Measurements from ENCODE around the gene CBLB. TPM values are rescaled to one million over a fixed set of nuclear protein-coding genes. Genes with fewer than 3 reads are reported as not detected.

The CBLB gene
- total and polyA plus RNA-seq, 2 experiments from 2014 or later = 20.5 to 47.7 TPM

DNA sequence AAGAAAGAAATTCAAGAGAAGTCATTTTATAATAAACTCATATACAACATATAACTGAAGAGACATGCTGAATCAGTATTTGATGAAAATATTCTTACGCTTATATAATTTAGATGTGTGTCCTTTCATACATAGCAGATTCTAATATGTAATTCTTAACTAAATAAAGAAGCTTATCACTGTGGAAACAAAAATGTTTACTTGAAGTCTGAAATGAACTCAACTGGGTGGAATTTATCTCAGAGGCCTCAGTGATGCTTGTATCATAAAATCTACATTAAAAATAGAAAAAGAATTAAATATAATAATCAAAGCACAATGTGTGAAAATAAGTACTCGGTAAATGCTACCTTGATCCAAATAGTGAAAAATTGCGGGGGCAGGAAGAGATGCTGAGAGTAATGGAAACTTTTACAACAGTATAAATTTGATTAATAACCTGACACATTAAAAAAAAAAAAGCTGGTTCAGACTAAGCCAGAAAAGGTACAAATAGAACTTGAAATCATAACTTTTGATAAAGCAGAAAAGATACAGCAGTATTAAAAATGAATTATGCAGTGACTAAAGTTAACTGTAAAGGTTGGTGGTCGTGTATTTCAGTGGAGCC is 12.0 kb upstream of the CBLB start (continued):
- TF ChIP-seq, protein P1, sequence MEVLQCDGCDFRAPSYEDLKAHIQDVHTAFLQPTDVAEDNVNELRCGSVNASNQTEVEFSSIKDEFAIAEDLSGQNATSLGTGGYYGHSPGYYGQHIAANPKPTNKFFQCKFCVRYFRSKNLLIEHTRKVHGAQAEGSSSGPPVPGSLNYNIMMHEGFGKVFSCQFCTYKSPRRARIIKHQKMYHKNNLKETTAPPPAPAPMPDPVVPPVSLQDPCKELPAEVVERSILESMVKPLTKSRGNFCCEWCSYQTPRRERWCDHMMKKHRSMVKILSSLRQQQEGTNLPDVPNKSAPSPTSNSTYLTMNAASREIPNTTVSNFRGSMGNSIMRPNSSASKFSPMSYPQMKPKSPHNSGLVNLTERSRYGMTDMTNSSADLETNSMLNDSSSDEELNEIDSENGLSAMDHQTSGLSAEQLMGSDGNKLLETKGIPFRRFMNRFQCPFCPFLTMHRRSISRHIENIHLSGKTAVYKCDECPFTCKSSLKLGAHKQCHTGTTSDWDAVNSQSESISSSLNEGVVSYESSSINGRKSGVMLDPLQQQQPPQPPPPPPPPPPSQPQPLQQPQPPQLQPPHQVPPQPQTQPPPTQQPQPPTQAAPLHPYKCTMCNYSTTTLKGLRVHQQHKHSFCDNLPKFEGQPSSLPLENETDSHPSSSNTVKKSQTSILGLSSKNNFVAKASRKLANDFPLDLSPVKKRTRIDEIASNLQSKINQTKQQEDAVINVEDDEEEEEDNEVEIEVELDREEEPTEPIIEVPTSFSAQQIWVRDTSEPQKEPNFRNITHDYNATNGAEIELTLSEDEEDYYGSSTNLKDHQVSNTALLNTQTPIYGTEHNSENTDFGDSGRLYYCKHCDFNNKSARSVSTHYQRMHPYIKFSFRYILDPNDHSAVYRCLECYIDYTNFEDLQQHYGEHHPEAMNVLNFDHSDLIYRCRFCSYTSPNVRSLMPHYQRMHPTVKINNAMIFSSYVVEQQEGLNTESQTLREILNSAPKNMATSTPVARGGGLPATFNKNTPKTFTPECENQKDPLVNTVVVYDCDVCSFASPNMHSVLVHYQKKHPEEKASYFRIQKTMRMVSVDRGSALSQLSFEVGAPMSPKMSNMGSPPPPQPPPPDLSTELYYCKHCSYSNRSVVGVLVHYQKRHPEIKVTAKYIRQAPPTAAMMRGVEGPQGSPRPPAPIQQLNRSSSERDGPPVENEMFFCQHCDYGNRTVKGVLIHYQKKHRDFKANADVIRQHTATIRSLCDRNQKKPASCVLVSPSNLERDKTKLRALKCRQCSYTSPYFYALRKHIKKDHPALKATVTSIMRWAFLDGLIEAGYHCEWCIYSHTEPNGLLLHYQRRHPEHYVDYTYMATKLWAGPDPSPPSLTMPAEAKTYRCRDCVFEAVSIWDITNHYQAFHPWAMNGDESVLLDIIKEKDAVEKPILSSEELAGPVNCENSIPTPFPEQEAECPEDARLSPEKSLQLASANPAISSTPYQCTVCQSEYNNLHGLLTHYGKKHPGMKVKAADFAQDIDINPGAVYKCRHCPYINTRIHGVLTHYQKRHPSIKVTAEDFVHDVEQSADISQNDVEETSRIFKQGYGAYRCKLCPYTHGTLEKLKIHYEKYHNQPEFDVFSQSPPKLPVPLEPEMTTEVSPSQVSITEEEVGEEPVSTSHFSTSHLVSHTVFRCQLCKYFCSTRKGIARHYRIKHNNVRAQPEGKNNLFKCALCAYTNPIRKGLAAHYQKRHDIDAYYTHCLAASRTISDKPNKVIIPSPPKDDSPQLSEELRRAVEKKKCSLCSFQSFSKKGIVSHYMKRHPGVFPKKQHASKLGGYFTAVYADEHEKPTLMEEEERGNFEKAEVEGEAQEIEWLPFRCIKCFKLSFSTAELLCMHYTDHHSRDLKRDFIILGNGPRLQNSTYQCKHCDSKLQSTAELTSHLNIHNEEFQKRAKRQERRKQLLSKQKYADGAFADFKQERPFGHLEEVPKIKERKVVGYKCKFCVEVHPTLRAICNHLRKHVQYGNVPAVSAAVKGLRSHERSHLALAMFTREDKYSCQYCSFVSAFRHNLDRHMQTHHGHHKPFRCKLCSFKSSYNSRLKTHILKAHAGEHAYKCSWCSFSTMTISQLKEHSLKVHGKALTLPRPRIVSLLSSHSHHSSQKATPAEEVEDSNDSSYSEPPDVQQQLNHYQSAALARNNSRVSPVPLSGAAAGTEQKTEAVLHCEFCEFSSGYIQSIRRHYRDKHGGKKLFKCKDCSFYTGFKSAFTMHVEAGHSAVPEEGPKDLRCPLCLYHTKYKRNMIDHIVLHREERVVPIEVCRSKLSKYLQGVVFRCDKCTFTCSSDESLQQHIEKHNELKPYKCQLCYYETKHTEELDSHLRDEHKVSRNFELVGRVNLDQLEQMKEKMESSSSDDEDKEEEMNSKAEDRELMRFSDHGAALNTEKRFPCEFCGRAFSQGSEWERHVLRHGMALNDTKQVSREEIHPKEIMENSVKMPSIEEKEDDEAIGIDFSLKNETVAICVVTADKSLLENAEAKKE (CRISPR knock-in tag; IDR thresholded peaks at IDR 0.05) = no peak
- TF ChIP-seq STAT1 (IDR thresholded peaks at IDR 0.05; ENCODE audit: unreplicated experiment) = no peak
- no peak for TF ChIP-seq JUNB (IDR thresholded peaks at IDR 0.05; ENCODE audit: unreplicated experiment)
- no peak for TF ChIP-seq EZH2phosphoT487 (IDR thresholded peaks at IDR 0.05; ENCODE audit: unreplicated experiment)
- no peak for TF ChIP-seq POLR2AphosphoS5 (IDR thresholded peaks at IDR 0.05; ENCODE audit: low read depth)
- TF ChIP-seq, protein P2, sequence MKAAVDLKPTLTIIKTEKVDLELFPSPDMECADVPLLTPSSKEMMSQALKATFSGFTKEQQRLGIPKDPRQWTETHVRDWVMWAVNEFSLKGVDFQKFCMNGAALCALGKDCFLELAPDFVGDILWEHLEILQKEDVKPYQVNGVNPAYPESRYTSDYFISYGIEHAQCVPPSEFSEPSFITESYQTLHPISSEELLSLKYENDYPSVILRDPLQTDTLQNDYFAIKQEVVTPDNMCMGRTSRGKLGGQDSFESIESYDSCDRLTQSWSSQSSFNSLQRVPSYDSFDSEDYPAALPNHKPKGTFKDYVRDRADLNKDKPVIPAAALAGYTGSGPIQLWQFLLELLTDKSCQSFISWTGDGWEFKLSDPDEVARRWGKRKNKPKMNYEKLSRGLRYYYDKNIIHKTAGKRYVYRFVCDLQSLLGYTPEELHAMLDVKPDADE (IDR thresholded peaks at IDR 0.05) = no peak
- no peak for TF ChIP-seq ZNF331 (CRISPR knock-in tag; IDR thresholded peaks at IDR 0.05; ENCODE audit: low read depth)
- TF ChIP-seq ZNF114 (CRISPR knock-in tag; IDR thresholded peaks at IDR 0.05) = no peak
- TF ChIP-seq EZH2 (IDR thresholded peaks at IDR 0.05; ENCODE audit: low read depth, unreplicated experiment) = no peak

All from GM23338 (cell line).